ENCODE measurements around the gene TMEM273.

Gene TMEM273

DNA sequence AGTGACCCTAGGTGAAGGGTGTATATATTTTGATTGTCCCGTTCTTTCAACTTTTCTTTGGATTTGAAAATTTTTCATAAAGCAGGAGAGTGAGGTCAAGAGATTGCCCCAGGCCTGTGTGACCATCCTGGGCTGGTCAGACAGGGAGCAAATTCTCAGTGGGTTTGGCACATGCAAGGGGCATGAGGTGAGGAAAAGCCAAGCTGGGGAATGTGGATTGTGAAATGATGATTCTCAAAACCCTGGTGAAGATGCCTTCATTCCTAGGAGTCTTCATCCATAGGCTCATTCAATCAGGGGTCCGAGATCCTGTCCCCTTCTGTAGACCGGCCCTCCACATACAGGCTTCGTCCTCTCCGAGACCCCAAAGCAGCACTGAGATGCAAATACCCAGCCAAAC, 27.4 kb downstream of the TMEM273 start:
- TF ChIP-seq, protein P1, sequence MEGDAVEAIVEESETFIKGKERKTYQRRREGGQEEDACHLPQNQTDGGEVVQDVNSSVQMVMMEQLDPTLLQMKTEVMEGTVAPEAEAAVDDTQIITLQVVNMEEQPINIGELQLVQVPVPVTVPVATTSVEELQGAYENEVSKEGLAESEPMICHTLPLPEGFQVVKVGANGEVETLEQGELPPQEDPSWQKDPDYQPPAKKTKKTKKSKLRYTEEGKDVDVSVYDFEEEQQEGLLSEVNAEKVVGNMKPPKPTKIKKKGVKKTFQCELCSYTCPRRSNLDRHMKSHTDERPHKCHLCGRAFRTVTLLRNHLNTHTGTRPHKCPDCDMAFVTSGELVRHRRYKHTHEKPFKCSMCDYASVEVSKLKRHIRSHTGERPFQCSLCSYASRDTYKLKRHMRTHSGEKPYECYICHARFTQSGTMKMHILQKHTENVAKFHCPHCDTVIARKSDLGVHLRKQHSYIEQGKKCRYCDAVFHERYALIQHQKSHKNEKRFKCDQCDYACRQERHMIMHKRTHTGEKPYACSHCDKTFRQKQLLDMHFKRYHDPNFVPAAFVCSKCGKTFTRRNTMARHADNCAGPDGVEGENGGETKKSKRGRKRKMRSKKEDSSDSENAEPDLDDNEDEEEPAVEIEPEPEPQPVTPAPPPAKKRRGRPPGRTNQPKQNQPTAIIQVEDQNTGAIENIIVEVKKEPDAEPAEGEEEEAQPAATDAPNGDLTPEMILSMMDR (IDR thresholded peaks at IDR 0.05; ENCODE audit: control insufficient read depth, extremely low read depth, insufficient read depth): no peak
- no peak for DNase-seq (ENCODE audit: low read depth)
- H3K4me3 ChIP-seq (ENCODE audit: low read depth, low read length): no peak overlapping the region

DNA sequence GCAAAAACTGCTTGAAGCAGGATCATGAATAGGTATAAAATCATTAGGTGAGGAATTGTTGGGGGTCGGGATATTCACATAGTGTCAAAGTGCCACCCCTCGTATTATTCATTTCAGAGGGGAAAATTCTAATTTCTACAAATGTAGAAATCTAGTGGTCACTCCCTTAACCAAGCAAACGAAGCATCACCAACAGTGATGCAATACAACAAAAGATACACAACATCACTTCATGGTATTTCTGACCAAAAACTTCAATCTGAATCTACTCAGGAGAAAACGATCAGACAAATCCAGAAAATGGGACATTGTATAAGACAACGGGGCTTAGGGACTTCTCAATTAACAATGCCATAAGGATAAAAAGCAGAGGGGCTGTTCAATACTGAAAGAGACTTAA, 28.1 kb downstream of the TMEM273 start:
- no peak overlapping the region for H3K4me3 ChIP-seq (ENCODE audit: low read depth, low read length)
- TF ChIP-seq, protein P1 (IDR thresholded peaks at IDR 0.05; ENCODE audit: control insufficient read depth, extremely low read depth, insufficient read depth): no peak
- no peak for DNase-seq (ENCODE audit: low read depth)

DNA sequence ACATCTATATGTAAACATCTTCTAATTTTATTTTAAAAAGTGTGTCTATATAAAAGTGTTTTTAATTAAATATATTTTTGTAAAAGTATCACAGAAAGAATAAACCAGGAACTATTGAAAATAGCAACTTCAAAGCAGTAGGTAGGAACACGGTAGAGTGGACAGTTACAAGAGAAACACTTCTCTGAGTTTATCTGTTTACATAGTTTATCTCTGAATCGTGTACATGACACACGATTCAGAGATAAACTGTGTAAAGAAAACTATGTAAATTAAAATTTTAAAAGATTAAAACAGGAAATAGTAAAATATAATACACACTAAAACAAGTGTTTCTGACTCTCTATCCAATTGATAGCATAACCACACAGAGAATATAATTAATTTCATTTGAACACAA, 29.3 kb downstream of the TMEM273 start:
- TF ChIP-seq, protein P1 (IDR thresholded peaks at IDR 0.05; ENCODE audit: control insufficient read depth, extremely low read depth, insufficient read depth): no peak
- peak; percentile 8 for DNase-seq (ENCODE audit: low read depth)
- no peak overlapping the region for H3K4me3 ChIP-seq (ENCODE audit: low read depth, low read length)

DNA sequence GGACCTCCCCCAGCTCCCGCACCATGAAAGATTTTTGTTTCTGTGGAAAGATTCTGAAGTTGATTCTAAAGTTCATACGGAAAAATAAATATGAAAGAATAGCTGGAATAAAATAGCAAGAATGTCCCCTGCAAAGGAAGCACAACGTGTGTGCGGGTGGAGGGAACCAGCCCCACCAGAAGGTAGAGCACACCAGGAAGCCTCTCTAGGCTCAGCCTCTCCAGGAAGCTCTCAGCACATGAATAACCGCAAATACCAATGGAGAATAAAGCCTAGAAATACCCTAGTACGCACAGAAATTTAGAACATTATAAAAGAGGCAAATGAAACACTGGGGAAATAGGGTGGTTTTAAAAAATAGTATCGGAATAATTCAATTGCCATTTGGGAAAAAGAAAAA, 29.8 kb downstream of the TMEM273 start:
- DNase-seq (ENCODE audit: low read depth): no peak
- TF ChIP-seq, protein P1 (IDR thresholded peaks at IDR 0.05; ENCODE audit: control insufficient read depth, extremely low read depth, insufficient read depth): no peak
- no peak overlapping the region for H3K4me3 ChIP-seq (ENCODE audit: low read depth, low read length)

DNA sequence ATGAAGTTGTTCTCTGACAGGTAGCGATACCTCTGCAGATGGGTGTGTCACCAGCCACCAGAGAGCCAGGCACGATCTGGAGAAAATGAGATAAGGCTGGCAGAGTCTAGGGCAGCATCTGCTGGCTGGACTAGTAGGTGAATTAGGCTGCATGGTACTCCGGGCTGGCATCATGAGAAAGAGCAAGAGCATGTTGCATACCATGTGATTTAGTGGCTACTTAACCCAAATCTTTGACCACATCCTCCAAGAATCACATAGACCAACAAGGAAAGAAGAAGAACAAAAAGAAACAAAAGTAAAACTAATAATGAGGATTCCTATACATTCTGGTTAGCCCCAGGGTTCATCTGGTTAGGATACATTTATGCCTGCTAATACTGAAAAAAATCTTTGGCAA, 31.0 kb downstream of the TMEM273 start:
- TF ChIP-seq, protein P1 (IDR thresholded peaks at IDR 0.05; ENCODE audit: control insufficient read depth, extremely low read depth, insufficient read depth): no peak
- H3K4me3 ChIP-seq (ENCODE audit: low read depth, low read length): no peak overlapping the region

DNA sequence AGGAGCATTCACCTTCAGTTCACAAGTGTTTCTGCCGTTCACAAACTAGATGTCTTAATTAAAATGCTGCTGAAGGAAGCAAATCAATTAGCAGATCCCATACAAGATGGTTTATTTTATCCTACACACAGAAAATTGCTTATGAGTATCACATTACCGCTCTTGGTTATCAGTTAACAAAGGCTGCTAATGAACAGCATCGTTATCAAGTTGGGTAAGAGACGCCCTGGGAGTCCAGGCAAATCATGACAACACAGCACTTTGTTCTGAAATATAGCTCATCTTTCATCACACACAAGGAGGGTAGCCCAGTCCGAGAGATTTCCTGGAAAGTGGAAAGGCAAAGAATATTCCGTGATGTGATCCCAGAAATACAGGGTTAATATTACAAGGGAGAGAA, 33.5 kb downstream of the TMEM273 start:
- DNase-seq (ENCODE audit: low read depth): no peak
- no peak overlapping the region for H3K4me3 ChIP-seq (ENCODE audit: low read depth, low read length)
- TF ChIP-seq, protein P1 (IDR thresholded peaks at IDR 0.05; ENCODE audit: control insufficient read depth, extremely low read depth, insufficient read depth): no peak

More for the DNA sequence above, 31.0 kb downstream of the TMEM273 start:
- no peak for DNase-seq (ENCODE audit: low read depth)

DNA sequence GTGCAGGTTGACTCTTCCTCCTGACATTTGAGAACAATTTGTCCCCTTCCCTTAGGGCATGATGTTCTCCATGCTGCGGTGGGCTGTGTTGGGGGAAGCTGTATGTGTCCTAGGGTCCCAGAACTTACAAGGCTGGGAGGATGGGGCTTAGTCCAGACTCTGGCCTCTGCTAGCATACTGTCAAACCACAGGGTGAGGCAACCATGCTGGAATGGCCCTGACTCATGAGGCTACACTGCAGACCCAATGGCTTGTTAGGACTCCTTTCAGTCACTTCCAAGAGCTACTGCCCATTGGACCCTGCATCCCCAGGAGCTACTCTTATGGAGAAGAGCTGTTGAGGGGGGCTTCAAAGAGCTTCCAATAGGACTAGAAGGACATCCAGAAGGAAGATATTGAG, 34.2 kb downstream of the TMEM273 start:
- DNase-seq (ENCODE audit: low read depth): no peak
- TF ChIP-seq, protein P1 (IDR thresholded peaks at IDR 0.05; ENCODE audit: control insufficient read depth, extremely low read depth, insufficient read depth): no peak

More for the DNA sequence above, 34.2 kb downstream of the TMEM273 start:
- H3K4me3 ChIP-seq (ENCODE audit: low read depth, low read length): no peak overlapping the region
